ENCODE measurements around the gene WDR20. TPM values are rescaled to one million over a fixed set of nuclear protein-coding genes. Genes with fewer than 3 reads are reported as not detected.

Gene WDR20
- total RNA-seq, 1 experiment from 2014 or later: 23.7 TPM

GRCh38 chr14:102138535-102138934, 1.2 kb upstream of the WDR20 start:
- no peak for DNase-seq
- Histone ChIP-seq H4K20me1 (ENCODE audit: low read length) (peaks cover 13% of the 10 kb centered on the region), H3K27me3 (ENCODE audit: low read length) (no peaks in the 10 kb centered on the region), H3K36me3 (ENCODE audit: low read depth, low read length) (peaks cover 4% of the 10 kb centered on the region; the same call in 1 of the 2 replicates), H3F3A (ENCODE audit: low read length, unreplicated experiment) (no peaks in the 10 kb centered on the region), H3K9ac (ENCODE audit: low read length) (peak overlapping the region; percentile 92), H3K9me2 (replicated peaks; ENCODE audit: low read length) (no peaks in the 10 kb centered on the region), H3K4me1 (ENCODE audit: insufficient read depth, low read length) (peaks cover 10% of the 10 kb centered on the region), H3K4me3 (ENCODE audit: low read length) (peak overlapping the region; percentile 75), H3K79me2 (ENCODE audit: low read length) (peaks cover 64% of the 10 kb centered on the region), H3K4me2 (ENCODE audit: low read length) (peak overlapping the region; percentile 93), H3K27ac (ENCODE audit: low read length) (peak overlapping the region; percentile 66; the same call in 1 of the 2 replicates), H2AFZ (ENCODE audit: low read length) (peak overlapping the region; percentile 79), H3K9me3 (ENCODE audit: low read length) (no peaks in the 10 kb centered on the region)
- TSS peak; percentile 63 for BruUV-seq (replicated peaks)
- ATAC-seq: no peak
- POLR2A ChIA-PET (ENCODE audit: unreplicated experiment): no interaction called here
- CTCF ChIA-PET: no interaction called here
- intact Hi-C loops (cut with micrococcal nuclease): loop anchor here (5.0 kb wide), 1 partner anchor 179 kb away; the partner anchor contains the start of gene ZNF839
- TF ChIP-seq EZH2 (IDR thresholded peaks at IDR 0.05; ENCODE audit: low read length, unreplicated experiment) (no peak), EZH2phosphoT487 (IDR thresholded peaks at IDR 0.05; ENCODE audit: borderline replicate concordance, low read length) (no peak), CTCF (conservative IDR thresholded peaks at IDR 0.05; ENCODE audit: low read depth, low read length) (no peak)

- H3F3A ChIP-seq (ENCODE audit: low read length, unreplicated experiment): no peaks in the 10 kb centered on the region
- TF ChIP-seq EZH2phosphoT487 (IDR thresholded peaks at IDR 0.05; ENCODE audit: borderline replicate concordance, low read length) (no peak), EZH2 (IDR thresholded peaks at IDR 0.05; ENCODE audit: low read length, unreplicated experiment) (no peak), CTCF (conservative IDR thresholded peaks at IDR 0.05; ENCODE audit: low read depth, low read length) (no peak)
- peak overlapping the region; percentile 75 for H3K4me3 ChIP-seq (ENCODE audit: low read length)
- no peaks in the 10 kb centered on the region for H3K9me3 ChIP-seq (ENCODE audit: low read length)
- peaks cover 68% of the 10 kb centered on the region for H3K79me2 ChIP-seq (ENCODE audit: low read length)
- peaks cover 13% of the 10 kb centered on the region for H4K20me1 ChIP-seq (ENCODE audit: low read length)
- H3K36me3 ChIP-seq (ENCODE audit: low read depth, low read length): peaks cover 4% of the 10 kb centered on the region; the same call in 1 of the 2 replicates
- H2AFZ ChIP-seq (ENCODE audit: low read length): peak overlapping the region; percentile 79
- H3K9me2 ChIP-seq (replicated peaks; ENCODE audit: low read length): no peaks in the 10 kb centered on the region
- intact Hi-C loops (cut with micrococcal nuclease): loop anchor here (5.0 kb wide), 1 partner anchor 178 kb away; the partner anchor contains the start of gene ZNF839
- peak overlapping the region; percentile 92 for H3K9ac ChIP-seq (ENCODE audit: low read length)
- ChIA-PET POLR2A (ENCODE audit: unreplicated experiment) (no interaction called here), CTCF (no interaction called here)
- peak overlapping the region; percentile 66 for H3K27ac ChIP-seq (ENCODE audit: low read length)
- H3K27me3 ChIP-seq (ENCODE audit: low read length): no peaks in the 10 kb centered on the region
- H3K4me2 ChIP-seq (ENCODE audit: low read length): peak overlapping the region; percentile 93
- no peak for DNase-seq
- BruUV-seq (replicated peaks): no TSS peak
- H3K4me1 ChIP-seq (ENCODE audit: insufficient read depth, low read length): peaks cover 10% of the 10 kb centered on the region
- peak; percentile 26 for ATAC-seq
These were observed 774 bp upstream of the WDR20 start for GRCh38 chr14:102138961-102139285.

- no peaks in the 10 kb centered on the region for H3K9me3 ChIP-seq (ENCODE audit: low read length)
- ATAC-seq (peak; percentile 18), DNase-seq (no peak)
- no peaks in the 10 kb centered on the region for H3K9me2 ChIP-seq (replicated peaks; ENCODE audit: low read length)
- peaks cover 10% of the 10 kb centered on the region for H3K4me1 ChIP-seq (ENCODE audit: insufficient read depth, low read length)
- ChIA-PET CTCF (interaction anchor here (0.7 to 1.1 kb wide), 2 partner anchors 20 to 31 kb away, joined by 3 to 5 read pairs; no protein-coding TSS in a partner anchor), POLR2A (ENCODE audit: unreplicated experiment) (interaction anchor here (0.6 kb wide), 1 partner anchor 77 kb away, joined by 18 read pairs; no protein-coding TSS in a partner anchor)
- no peak for TF ChIP-seq EZH2phosphoT487 (IDR thresholded peaks at IDR 0.05; ENCODE audit: borderline replicate concordance, low read length)
- no peak for TF ChIP-seq EZH2 (IDR thresholded peaks at IDR 0.05; ENCODE audit: low read length, unreplicated experiment)
- no peak for TF ChIP-seq CTCF (conservative IDR thresholded peaks at IDR 0.05; ENCODE audit: low read depth, low read length)
- BruUV-seq (replicated peaks): TSS peak; percentile 73
- H4K20me1 ChIP-seq (ENCODE audit: low read length): peaks cover 13% of the 10 kb centered on the region
- peak overlapping the region; percentile 28 for H3K27ac ChIP-seq (ENCODE audit: low read length)
- H3K4me2 ChIP-seq (ENCODE audit: low read length): peak overlapping the region; percentile 95
- intact Hi-C loops (cut with micrococcal nuclease): no loop called here
- H3K9ac ChIP-seq (ENCODE audit: low read length): peak overlapping the region; percentile 92
- peak overlapping the region; percentile 84 for H2AFZ ChIP-seq (ENCODE audit: low read length)
- H3F3A ChIP-seq (ENCODE audit: low read length, unreplicated experiment): no peaks in the 10 kb centered on the region
- peak overlapping the region; percentile 75 for H3K4me3 ChIP-seq (ENCODE audit: low read length)
- H3K36me3 ChIP-seq (ENCODE audit: low read depth, low read length): peaks cover 4% of the 10 kb centered on the region; the same call in 1 of the 2 replicates
- peaks cover 80% of the 10 kb centered on the region for H3K79me2 ChIP-seq (ENCODE audit: low read length)
- no peaks in the 10 kb centered on the region for H3K27me3 ChIP-seq (ENCODE audit: low read length)
These were observed 491 bp downstream of the WDR20 start for GRCh38 chr14:102140027-102140749.
